HepG2 (cell line): Measurements from ENCODE around the gene PGP. TPM values are rescaled to one million over a fixed set of nuclear protein-coding genes. Genes with fewer than 3 reads are reported as not detected.
A peak's percentile ranks its signal among the peaks of the same experiment; 100 is the strongest.

Experiments used
- ATAC-seq: fragments of 200-7000 bp; cut with Tn5 transposase; 3 replicates; pipeline ENCODE4 v1.9.1; 2020; ENCODE audit warnings: mild to moderate bottlenecking, moderate library complexity
- Bru-seq: library from RNA; stranded (reverse); fragments of 400-500 nt; gene quantifications from one replicate; lab custom pipeline; 2021; lab: Mats Ljungman, UMichigan
- BruChase-seq, 2 experiments: library from RNA; stranded (reverse); fragments of 400-500 nt; gene quantifications; one replicate each; lab custom pipeline; 2021; lab: Mats Ljungman, UMichigan
- BruUV-seq: library from RNA; stranded (reverse); fragments of 400-500 nt; replicated peaks from 2 replicates; lab custom pipeline; 2021; lab: Mats Ljungman, UMichigan
- CTCF ChIA-PET: fragments of 300-600 bp; formaldehyde crosslinking; extraction: SDS; loops from one replicate; lab custom pipeline; 2021; ENCODE audit warnings: low total read pairs, inconsistent platforms, low intra/inter-chr PET ratio; lab: Yijun Ruan, JAX
- POLR2A ChIA-PET: fragments of 350-600 bp; sonication (Branson Sonifier 250); formaldehyde crosslinking; loops from one replicate; lab custom pipeline; 2020; ENCODE audit warnings: antibody characterized with exemption, inconsistent platforms; lab: Yijun Ruan, JAX
- DNase-seq: peaks from one replicate; pipeline ENCODE4 v3.0.0-alpha.2; 2015; ENCODE audit warnings: low spot score
- FAIRE-seq: peaks from 3 replicates; lab custom pipeline; 2011; peaks lifted over from hg19 to GRCh38; lab: Jason Lieb, UNC
- H2AFZ ChIP-seq: one replicate; pipeline ENCODE4 v1.6.1; 2011; ENCODE audit warnings: low read length, inconsistent platforms
- H3K27ac ChIP-seq: fragments of 300-600 bp; 3 replicates; pipeline ENCODE4 v1.8.0; 2011; ENCODE audit warnings: mixed run types, mild to moderate bottlenecking, mixed read lengths, low read length, inconsistent platforms; ENCODE audit not compliant: insufficient read depth; ENCODE audit errors: extremely low read length
- H3K27me3 ChIP-seq, 2 experiments: fragments of 200-600 bp in 1 of 2; 2 replicates in 1 of 2; 3 replicates in 1 of 2; pipeline versions ENCODE4 v1.6.0 to v1.8.0; 2011; ENCODE audit warnings: low read length in 2 of 2, mild to moderate bottlenecking in 2 of 2, moderate library complexity in 2 of 2, inconsistent platforms in 1 of 2; ENCODE audit not compliant: insufficient read depth in 2 of 2, control insufficient read depth in 1 of 2
- H3K36me3 ChIP-seq, 2 experiments: fragments of 200-600 bp in 1 of 2; replicated peaks in 1 of 2; 2 replicates in 1 of 2; 3 replicates in 1 of 2; pipeline versions ENCODE4 v1.5.1 to v1.8.0; 2011; ENCODE audit warnings: low read length in 2 of 2, inconsistent platforms in 1 of 2; ENCODE audit not compliant: insufficient read depth in 2 of 2, control insufficient read depth in 1 of 2
- H3K4me1 ChIP-seq: 2 replicates; pipeline ENCODE4 v1.5.1; 2012; ENCODE audit warnings: low read length, inconsistent platforms; ENCODE audit not compliant: insufficient read depth
- H3K4me2 ChIP-seq: 2 replicates; pipeline ENCODE4 v1.6.0; 2011; ENCODE audit warnings: low read depth, low read length, inconsistent platforms
- H3K4me3 ChIP-seq, 3 experiments: fragments of 200-600 bp in 1 of 3; sonication (generic), shearing (Covaris generic) in 1 of 3; replicated peaks in 1 of 3; 2 replicates each; pipeline ENCODE4 v1.5.1; 2011 to 2016; ENCODE audit warnings: low read length in 3 of 3, inconsistent platforms in 2 of 3, low read depth in 2 of 3, mild to moderate bottlenecking in 2 of 3, control low read depth in 1 of 3, mixed read lengths in 1 of 3; ENCODE audit not compliant: insufficient read depth in 1 of 3
- H3K79me2 ChIP-seq: one replicate; pipeline ENCODE4 v1.6.1; 2011; ENCODE audit warnings: low read length, inconsistent platforms; ENCODE audit not compliant: insufficient read depth
- H3K9ac ChIP-seq: 2 replicates; pipeline ENCODE4 v1.6.0; 2011; ENCODE audit warnings: mild to moderate bottlenecking, low read depth, low read length, inconsistent platforms; ENCODE audit not compliant: insufficient read depth
- H3K9me3 ChIP-seq: 2 replicates; pipeline ENCODE4 v1.5.1; 2012; ENCODE audit warnings: mild to moderate bottlenecking, low read length
- H4K20me1 ChIP-seq: 2 replicates; pipeline ENCODE4 v1.6.0; 2011; ENCODE audit warnings: inconsistent platforms, mild to moderate bottlenecking, low read length, moderate library complexity; ENCODE audit not compliant: insufficient read depth
- PCBP1 ChIP-seq: fragments of 200-400 bp; formaldehyde crosslinking; IDR thresholded peaks from 2 replicates; pipeline ENCODE4 v1.6.1; 2017; ENCODE audit warnings: mild to moderate bottlenecking, low read depth, low read length, borderline replicate concordance
- POLR2A ChIP-seq, 2 experiments: IDR thresholded peaks; 2 replicates each; pipeline ENCODE4 v1.6.1; 2011; ENCODE audit warnings: low read depth in 2 of 2, low read length in 2 of 2, mild to moderate bottlenecking in 1 of 2, moderate library complexity in 1 of 2; ENCODE audit not compliant: insufficient read depth in 1 of 2
- ZNF761 ChIP-seq: sonication (generic); formaldehyde crosslinking; conservative IDR thresholded peaks from 2 replicates; pipeline ENCODE4 v1.4.0; 2020; ENCODE audit warnings: mild to moderate bottlenecking, missing genetic modification reagents
- WGBS: methylation state at CpG from one replicate; pipeline ENCODE4 v1.1.6; 2017; ENCODE audit warnings: low lambda C conversion rate; 5-methylcytosine and 5-hydroxymethylcytosine counted together
- in situ Hi-C: cut with HindIII; loops from 2 replicates; pipeline ENCODE4 v1.10.0; 2017; ENCODE audit warnings: low pct_unique_long_range_greater_than_20kb; ENCODE audit not compliant: extremely low pct_ligation_motif_present
- intact Hi-C: fragments of 100-400 bp; cut with micrococcal nuclease; formaldehyde crosslinking; loops from one replicate; pipeline ENCODE4 v1.10.0; 2022; ENCODE audit not compliant: unreplicated experiment
- long read RNA-seq, 2 experiments: library from RNA in 1 of 2; library from polyadenylated mRNA in 1 of 2; stranded (forward) in 1 of 2; unstranded in 1 of 2; transcript quantifications; one replicate each; pipeline ENCODE4 v2.0.0, GENCODE V29; 2019 to 2022
- polyA minus RNA-seq, 3 experiments: library from RNA; depleted of rRNA, polyadenylated mRNA; stranded (reverse); fragments of >200 nt; gene quantifications; 2 replicates each; pipeline ENCODE4 v1.2.3, GENCODE V29; 2011; ENCODE audit warnings: low replicate concordance in 1 of 3
- polyA plus RNA-seq, 8 experiments: library from polyadenylated mRNA; depleted of rRNA in 3 of 8; stranded (reverse) in 7 of 8; unstranded in 1 of 8; fragments of >200 nt; fragmentation: Illumina TruSeq in 4 of 8; extraction: Trizol in 4 of 8; gene quantifications; 2 replicates each; pipeline versions ENCODE4 v1.2.1 to v1.2.3, GENCODE V29; 2011 to 2016; ENCODE audit warnings: low read depth in 4 of 8, missing spikeins in 1 of 8, mixed read lengths in 1 of 8; ENCODE audit not compliant: insufficient read depth in 1 of 8
- total RNA-seq, 5 experiments: library from RNA; depleted of rRNA; stranded (reverse); fragments of >200 nt; fragmentation: Illumina TruSeq; extraction: Trizol; gene quantifications; 2 replicates each; pipeline ENCODE4 v1.2.3, GENCODE V29; 2016; ENCODE audit warnings: low read depth in 1 of 5
- TF ChIP-seq, protein P1 (sequence below): IDR thresholded peaks from 2 replicates; pipeline ENCODE4 v1.6.1; 2016; ENCODE audit warnings: missing genetic modification reagents, missing compliant biosample characterization
- TF ChIP-seq, protein P2 (sequence below): sonication (generic); formaldehyde crosslinking; conservative IDR thresholded peaks from 2 replicates; pipeline ENCODE4 v1.5.0; 2020; ENCODE audit warnings: missing genetic modification reagents

Gene PGP, protein sequence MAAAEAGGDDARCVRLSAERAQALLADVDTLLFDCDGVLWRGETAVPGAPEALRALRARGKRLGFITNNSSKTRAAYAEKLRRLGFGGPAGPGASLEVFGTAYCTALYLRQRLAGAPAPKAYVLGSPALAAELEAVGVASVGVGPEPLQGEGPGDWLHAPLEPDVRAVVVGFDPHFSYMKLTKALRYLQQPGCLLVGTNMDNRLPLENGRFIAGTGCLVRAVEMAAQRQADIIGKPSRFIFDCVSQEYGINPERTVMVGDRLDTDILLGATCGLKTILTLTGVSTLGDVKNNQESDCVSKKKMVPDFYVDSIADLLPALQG
- total RNA-seq (2016; rRNA removed; fragmentation: Illumina TruSeq; extraction: Trizol) (15.6 and 18.3 TPM in 2 replicates), polyA plus RNA-seq (2011; rRNA removed) (7.3 and 8.4 TPM in 2 replicates), polyA minus RNA-seq (2011; rRNA and poly(A)+ RNA removed; ENCODE audit: low replicate concordance) (7.8 and 25.3 TPM in 2 replicates), Bru-seq, nascent RNA (percentile 59 among the genes with signal in this experiment), BruChase-seq, experiment 1, labeled RNA remaining after a 6-hour chase (percentile 72 among the genes with signal in this experiment), BruChase-seq, experiment 2, labeled RNA remaining after a 2-hour chase (percentile 62 among the genes with signal in this experiment)
- 17.4 and 22.1 TPM in 2 replicates for total RNA-seq (2016; cell fraction: cytosol; rRNA removed; fragmentation: Illumina TruSeq; extraction: Trizol; ENCODE audit: low read depth)
- total RNA-seq (2016; cell fraction: insoluble cytoplasmic fraction; rRNA removed; fragmentation: Illumina TruSeq; extraction: Trizol), result 14.6 and 17.3 TPM in 2 replicates
- total RNA-seq (2016; cell fraction: membrane; rRNA removed; fragmentation: Illumina TruSeq; extraction: Trizol), result 19.3 and 24.3 TPM in 2 replicates
- 13.5 and 16.4 TPM in 2 replicates for total RNA-seq (2016; cell fraction: nucleus; rRNA removed; fragmentation: Illumina TruSeq; extraction: Trizol)
- 4.2 and 9.0 TPM in 2 replicates for polyA plus RNA-seq (2011; cell fraction: cytosol; rRNA removed)
- polyA plus RNA-seq (2011; cell fraction: nucleus; rRNA removed), result 26.9 and 29.4 TPM in 2 replicates
- polyA plus RNA-seq (2012), result 5.8 and 6.7 TPM in 2 replicates
- 28.2 and 33.1 TPM in 2 replicates for polyA plus RNA-seq (2016; cell fraction: cytosol; fragmentation: Illumina TruSeq; extraction: Trizol; ENCODE audit: low read depth)
- polyA plus RNA-seq (2016; cell fraction: insoluble cytoplasmic fraction; fragmentation: Illumina TruSeq; extraction: Trizol; ENCODE audit: low read depth), result 21.0 and 21.9 TPM in 2 replicates
- polyA plus RNA-seq (2016; cell fraction: membrane; fragmentation: Illumina TruSeq; extraction: Trizol; ENCODE audit: low read depth), result 24.1 and 25.1 TPM in 2 replicates
- 37.7 and 42.5 TPM in 2 replicates for polyA plus RNA-seq (2016; cell fraction: nucleus; fragmentation: Illumina TruSeq; extraction: Trizol; ENCODE audit: insufficient read depth, low read depth)
- polyA minus RNA-seq (2011; cell fraction: cytosol; rRNA and poly(A)+ RNA removed), result 3.1 and 4.7 TPM in 2 replicates
- polyA minus RNA-seq (2011; cell fraction: nucleus; rRNA and poly(A)+ RNA removed), result 6.1 and 8.8 TPM in 2 replicates
- long read RNA-seq, experiment 1, transcript PGP-201 (2 exons, 2,727 nt), result major isoform, 60 of 63 reads
- long read RNA-seq, experiment 1, partial matches to known transcripts, result 1 of 63 reads
- long read RNA-seq, experiment 1, other reads (novel, unspliced or antisense), result 2 of 63 reads
- long read RNA-seq, experiment 2, transcript PGP-201 (2 exons, 2,727 nt), result major isoform, 60 of 86 reads
- long read RNA-seq, experiment 2, partial matches to known transcripts, result 0 of 86 reads
- long read RNA-seq, experiment 2, other reads (novel, unspliced or antisense), result 26 of 86 reads

DNA sequence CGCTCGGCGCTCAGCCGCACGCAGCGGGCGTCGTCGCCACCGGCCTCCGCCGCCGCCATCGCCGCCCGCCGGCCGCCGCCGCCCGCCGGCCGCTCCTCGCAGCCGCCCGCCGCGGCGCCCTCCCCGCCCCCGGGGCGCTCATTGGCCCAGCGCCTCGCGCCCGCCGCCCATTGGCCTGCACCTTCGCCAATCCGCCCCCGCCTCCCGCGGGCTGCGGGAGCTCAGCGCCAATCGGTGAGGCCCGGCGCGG lies at the start of gene PGP:
Gene PGP, minus strand, starts transcription at position 122 of the 250 bp plus-strand sequence. Its CDS starts 63 bp downstream, at position 59.
- Histone ChIP-seq H2AFZ (no peak within 1 kb of the TSS), H3K4me2 (peak within 1 kb of the TSS; percentile 95), H3K79me2 (peaks cover 20% of the 10 kb centered on the region), H3K36me3 (peaks cover 2 to 7% of the 10 kb centered on the region in 2 experiments; a peak in 2 of 5 replicates), H3K9me3 (no peaks in the 10 kb centered on the region), H3K4me3 (peak within 1 kb of the TSS; percentile 63 to 89 (median 78)), H3K27ac (peak within 1 kb of the TSS; percentile 92), H3K27me3 (no peaks in the 10 kb centered on the region; a peak in 1 of 5 replicates), H4K20me1 (0 out of 2 replicates have a peak, but pooled peaks cover 3% of the 10 kb centered on the region), H3K4me1 (peaks cover 64% of the 10 kb centered on the region), H3K9ac (peak within 1 kb of the TSS; percentile 95)
- POLR2A ChIA-PET, result interaction anchor here (0.5 to 3.0 kb wide), 16 partner anchors 9 to 374 kb away, joined by 3 to 26 read pairs (median 4); partner anchors contain the start of genes ATP6V0C, E4F1, ECI1 and MLST8
- peak; percentile 78; the same call in 2 of the 3 replicates for ATAC-seq
- 0% methylated on average over 3 of the region's 48 CpGs for WGBS
- peak; percentile 81; the same call in 1 of the 2 replicates for TF ChIP-seq PCBP1
- no peak; the same call in 1 of the 2 replicates for TF ChIP-seq ZNF761 (CRISPR knock-in tag)
- TF ChIP-seq, protein P1, sequence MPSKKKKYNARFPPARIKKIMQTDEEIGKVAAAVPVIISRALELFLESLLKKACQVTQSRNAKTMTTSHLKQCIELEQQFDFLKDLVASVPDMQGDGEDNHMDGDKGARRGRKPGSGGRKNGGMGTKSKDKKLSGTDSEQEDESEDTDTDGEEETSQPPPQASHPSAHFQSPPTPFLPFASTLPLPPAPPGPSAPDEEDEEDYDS (CRISPR knock-in tag), result no peak
- peak in 1 of 2 experiments; percentile 37; a peak in 1 of 4 replicates for TF ChIP-seq POLR2A (IDR thresholded peaks at IDR 0.05; ENCODE audit: insufficient read depth in 1 of 2, low read depth in 2 of 2, low read length in 2 of 2)
- TF ChIP-seq, protein P2, sequence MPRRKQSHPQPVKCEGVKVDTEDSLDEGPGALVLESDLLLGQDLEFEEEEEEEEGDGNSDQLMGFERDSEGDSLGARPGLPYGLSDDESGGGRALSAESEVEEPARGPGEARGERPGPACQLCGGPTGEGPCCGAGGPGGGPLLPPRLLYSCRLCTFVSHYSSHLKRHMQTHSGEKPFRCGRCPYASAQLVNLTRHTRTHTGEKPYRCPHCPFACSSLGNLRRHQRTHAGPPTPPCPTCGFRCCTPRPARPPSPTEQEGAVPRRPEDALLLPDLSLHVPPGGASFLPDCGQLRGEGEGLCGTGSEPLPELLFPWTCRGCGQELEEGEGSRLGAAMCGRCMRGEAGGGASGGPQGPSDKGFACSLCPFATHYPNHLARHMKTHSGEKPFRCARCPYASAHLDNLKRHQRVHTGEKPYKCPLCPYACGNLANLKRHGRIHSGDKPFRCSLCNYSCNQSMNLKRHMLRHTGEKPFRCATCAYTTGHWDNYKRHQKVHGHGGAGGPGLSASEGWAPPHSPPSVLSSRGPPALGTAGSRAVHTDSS (CRISPR knock-in tag), result no peak
- DNase-seq, result no peak
- BruUV-seq, result no TSS peak
- intact Hi-C loops, result no loop called here
- CTCF ChIA-PET, result no interaction called here
- in situ Hi-C loops, result no loop called here
- FAIRE-seq, result no peak
